ENCODE measurements around the gene OR6B1.
"Not testable (repeated sequence)": the region's sequence is repeated elsewhere in the genome, so short reads cannot be mapped to it uniquely, and the experiment has no call there.

The OR6B1 gene

GRCh38 chr7:144006692-144007042 lies 6.5 kb downstream of the OR6B1 start:
- no peak for DNase-seq

- DNase-seq: no peak
Measured at GRCh38 chr7:144009361-144009760, 9.2 kb downstream of the OR6B1 start.

- DNase-seq: not testable (repeated sequence)
Measured at GRCh38 chr7:144010061-144010460, 9.9 kb downstream of the OR6B1 start.

- not testable (repeated sequence) for DNase-seq
Measured at GRCh38 chr7:144010821-144011220, 10.7 kb downstream of the OR6B1 start.

GRCh38 chr7:144011458-144012230 lies 11.5 kb downstream of the OR6B1 start:
- DNase-seq: no peak

- DNase-seq: no peak
Measured at GRCh38 chr7:144018065-144018464, 17.9 kb downstream of the OR6B1 start.

GRCh38 chr7:144019457-144019856 lies 19.3 kb downstream of the OR6B1 start:
- no peak for DNase-seq

- DNase-seq: no peak
Measured at GRCh38 chr7:144020340-144020739, 20.2 kb downstream of the OR6B1 start.

GRCh38 chr7:144022169-144022568 lies 22.0 kb downstream of the OR6B1 start:
- no peak for DNase-seq

GRCh38 chr7:144023171-144023827 lies 23.2 kb downstream of the OR6B1 start:
- DNase-seq: no peak

GRCh38 chr7:144024213-144024612 lies 24.1 kb downstream of the OR6B1 start:
- DNase-seq: no peak

- no peak for DNase-seq
Measured at GRCh38 chr7:144026203-144026883, 26.2 kb downstream of the OR6B1 start.

- no peak for DNase-seq
Measured at GRCh38 chr7:144027070-144027469, 26.9 kb downstream of the OR6B1 start.

GRCh38 chr7:144027974-144028373 lies 27.9 kb downstream of the OR6B1 start:
- no peak for DNase-seq

- no peak for DNase-seq
Measured at GRCh38 chr7:144028547-144028946, 28.4 kb downstream of the OR6B1 start.

- DNase-seq: no peak
Measured at GRCh38 chr7:144032516-144032915, 32.4 kb downstream of the OR6B1 start.

- DNase-seq: no peak
Measured at GRCh38 chr7:144032985-144033709, 33.0 kb downstream of the OR6B1 start.

- DNase-seq: no peak
Measured at GRCh38 chr7:144035385-144035784, 35.3 kb downstream of the OR6B1 start.

- no peak for DNase-seq
Measured at GRCh38 chr7:144036302-144036885, 36.3 kb downstream of the OR6B1 start.

- no peak for DNase-seq
Measured at GRCh38 chr7:144037414-144038035, 37.4 kb downstream of the OR6B1 start.

GRCh38 chr7:144038887-144039286 lies 38.8 kb downstream of the OR6B1 start:
- no peak for DNase-seq

- DNase-seq: no peak
Measured at GRCh38 chr7:144048648-144049047, 48.5 kb downstream of the OR6B1 start, which contains the start of gene OR2A5. Gene OR2A5, plus strand, starts transcription at chr7:144048948. Its CDS starts 1,454 bp downstream, at chr7:144050402.

All from NCI-H146 (cell line).